Measurements from ENCODE around the gene OR5F1.

OR5F1 gene

GRCh38 chr11:55994525-55994924, at the start of gene OR5F1:
OR5F1 (minus strand) TSS chr11:55994625; CDS start chr11:55994625, 0 bp downstream.
- TF ChIP-seq CTCF (conservative IDR thresholded peaks at IDR 0.05; ENCODE audit: control insufficient read depth, insufficient read depth, low read depth, low read length), result no peak
- no peak within 1 kb of the TSS for H3K4me3 ChIP-seq (ENCODE audit: control insufficient read depth, low read depth, low read length)
- no peak for DNase-seq (ENCODE audit: low read depth)

- H3K4me3 ChIP-seq (ENCODE audit: control insufficient read depth, low read depth, low read length), result no peak within 1 kb of the TSS
- TF ChIP-seq CTCF (conservative IDR thresholded peaks at IDR 0.05; ENCODE audit: control insufficient read depth, insufficient read depth, low read depth, low read length), result no peak
- DNase-seq (ENCODE audit: low read depth), result no peak
These were observed 32.9 kb upstream of the OR5F1 start, which contains the start of gene OR5AS1 for GRCh38 chr11:56027354-56027753. OR5AS1 (plus strand) TSS chr11:56027654; CDS start chr11:56030419, 2,765 bp downstream.

GRCh38 chr11:56013805-56014204, 19.4 kb upstream of the OR5F1 start:
- H3K4me3 ChIP-seq (ENCODE audit: control insufficient read depth, low read depth, low read length), result no peak overlapping the region
- DNase-seq (ENCODE audit: low read depth), result no peak
- no peak for TF ChIP-seq CTCF (conservative IDR thresholded peaks at IDR 0.05; ENCODE audit: control insufficient read depth, insufficient read depth, low read depth, low read length)

GRCh38 chr11:56010716-56011115, 16.3 kb upstream of the OR5F1 start:
- no peak overlapping the region for H3K4me3 ChIP-seq (ENCODE audit: control insufficient read depth, low read depth, low read length)
- no peak for DNase-seq (ENCODE audit: low read depth)
- no peak for TF ChIP-seq CTCF (conservative IDR thresholded peaks at IDR 0.05; ENCODE audit: control insufficient read depth, insufficient read depth, low read depth, low read length)

GRCh38 chr11:55970935-55971334, 23.5 kb downstream of the OR5F1 start:
- no peak overlapping the region for H3K4me3 ChIP-seq (ENCODE audit: control insufficient read depth, low read depth, low read length)
- no peak for DNase-seq (ENCODE audit: low read depth)
- TF ChIP-seq CTCF (conservative IDR thresholded peaks at IDR 0.05; ENCODE audit: control insufficient read depth, insufficient read depth, low read depth, low read length), result no peak

- DNase-seq (ENCODE audit: low read depth), result no peak
- H3K4me3 ChIP-seq (ENCODE audit: control insufficient read depth, low read depth, low read length), result no peak within 1 kb of the TSS
- TF ChIP-seq CTCF (conservative IDR thresholded peaks at IDR 0.05; ENCODE audit: control insufficient read depth, insufficient read depth, low read depth, low read length), result no peak
These were observed 24.6 kb downstream of the OR5F1 start, which contains the start of gene OR10AG1 for GRCh38 chr11:55969845-55970244. OR10AG1 (minus strand) TSS chr11:55969945; CDS start chr11:55969907, 38 bp downstream.

- TF ChIP-seq CTCF (conservative IDR thresholded peaks at IDR 0.05; ENCODE audit: control insufficient read depth, insufficient read depth, low read depth, low read length), result no peak
- H3K4me3 ChIP-seq (ENCODE audit: control insufficient read depth, low read depth, low read length), result no peak overlapping the region
- DNase-seq (ENCODE audit: low read depth), result no peak
These were observed 26.5 kb downstream of the OR5F1 start for GRCh38 chr11:55967914-55968313.

Data from fibroblast of mammary gland (primary cell).